Activated CD4-positive, alpha-beta T cell treated with anti-CD3 and anti-CD28 coated beads, Interleukin-2, amount 10 ng/mL, durations not matched to agents 7 days and 5 days (primary cell): ENCODE results near the gene DOCK4. TPM values are rescaled to one million over a fixed set of nuclear protein-coding genes. Genes with fewer than 3 reads are reported as not detected.

Experiments
- CTCF ChIA-PET: fragments of 350-600 bp; sonication (Branson Sonifier 250); formaldehyde crosslinking; loops from one replicate; lab custom pipeline; 2021; ENCODE audit warnings: antibody characterized with exemption; lab: Charles Lee
- POLR2A ChIA-PET: fragments of 350-600 bp; sonication (Branson Sonifier 250); formaldehyde crosslinking; loops from one replicate; lab custom pipeline; 2021; ENCODE audit warnings: antibody characterized with exemption; lab: Charles Lee
- DNase-seq: peaks from one replicate; pipeline ENCODE4 v3.0.0-alpha.2; 2020
- H3K27ac Mint-ChIP-seq: one replicate; pipeline ENCODE4 v1.8.0; 2021; ENCODE audit warnings: mild to moderate bottlenecking, moderate library complexity, mixed read lengths
- H3K27me3 Mint-ChIP-seq: one replicate; pipeline ENCODE4 v1.8.0; 2021; ENCODE audit warnings: mixed read lengths
- H3K36me3 Mint-ChIP-seq: one replicate; pipeline ENCODE4 v1.8.0; 2021; ENCODE audit warnings: low read depth, mixed read lengths
- H3K4me1 Mint-ChIP-seq: one replicate; pipeline ENCODE4 v1.8.0; 2021; ENCODE audit warnings: mixed read lengths
- H3K4me3 Mint-ChIP-seq: one replicate; pipeline ENCODE4 v1.8.0; 2021; ENCODE audit warnings: mild to moderate bottlenecking, moderate library complexity, mixed read lengths
- H3K9me3 Mint-ChIP-seq: one replicate; pipeline ENCODE4 v1.8.0; 2021; ENCODE audit warnings: mixed read lengths
- total RNA-seq, 2 experiments: library from RNA; stranded (reverse); gene quantifications; one replicate each; pipeline ENCODE4 v1.2.3, GENCODE V29; 2021

Gene DOCK4
- total RNA-seq, 2 experiments from 2014 or later: 0.12 to 0.25 TPM

DNA sequence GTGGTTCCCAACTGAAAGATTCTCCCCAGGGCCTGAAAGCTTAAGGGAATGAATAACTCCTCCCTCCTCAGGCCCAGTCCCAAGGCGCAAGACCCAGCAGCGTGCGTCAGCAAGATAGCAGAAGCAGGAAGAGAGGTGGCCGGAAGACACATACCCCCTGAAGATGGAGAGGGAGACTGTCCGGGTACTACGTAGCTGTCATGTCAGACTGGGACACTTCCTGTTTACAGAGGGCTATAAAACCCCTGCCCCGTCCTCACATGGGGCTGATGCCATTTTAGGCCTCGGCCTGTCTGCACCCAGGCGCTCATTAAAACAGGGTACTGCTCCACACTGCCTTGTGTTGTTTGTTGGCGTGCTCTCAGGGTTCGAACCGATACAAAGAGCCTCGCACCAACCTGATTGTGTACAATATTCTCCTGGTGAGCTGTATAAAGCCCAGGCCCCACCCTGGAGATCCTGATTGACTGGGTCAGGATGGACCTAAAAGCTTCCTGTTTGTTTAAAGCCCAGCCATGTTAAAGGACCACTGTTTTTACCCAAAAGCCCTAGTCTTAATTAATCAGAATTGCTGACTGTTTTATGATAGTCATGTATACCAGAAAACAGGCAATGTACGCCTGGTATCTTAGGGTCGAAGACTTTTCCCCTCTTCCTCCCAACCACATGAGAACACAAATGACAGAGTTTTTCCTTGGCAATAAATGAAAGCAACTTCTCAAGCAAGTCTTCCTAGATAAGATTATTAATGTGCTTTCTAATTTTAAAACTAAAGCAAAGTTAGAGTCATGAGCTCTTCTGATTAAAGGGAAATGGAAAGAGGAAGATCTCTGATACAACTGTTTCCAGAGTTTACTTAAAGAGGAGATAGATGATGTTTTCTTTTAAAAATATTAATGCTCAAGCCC, 251.5 kb downstream of the DOCK4 start:
- CTCF ChIA-PET: no interaction called here
- H3K27ac Mint-ChIP-seq: no peak overlapping the region
- H3K4me3 Mint-ChIP-seq: no peak overlapping the region
- no peaks in the 10 kb centered on the region for H3K36me3 Mint-ChIP-seq
- POLR2A ChIA-PET: no interaction called here
- H3K9me3 Mint-ChIP-seq: no peaks in the 10 kb centered on the region
- no peak for DNase-seq
- no peaks in the 10 kb centered on the region for H3K4me1 Mint-ChIP-seq
- no peaks in the 10 kb centered on the region for H3K27me3 Mint-ChIP-seq

DNA sequence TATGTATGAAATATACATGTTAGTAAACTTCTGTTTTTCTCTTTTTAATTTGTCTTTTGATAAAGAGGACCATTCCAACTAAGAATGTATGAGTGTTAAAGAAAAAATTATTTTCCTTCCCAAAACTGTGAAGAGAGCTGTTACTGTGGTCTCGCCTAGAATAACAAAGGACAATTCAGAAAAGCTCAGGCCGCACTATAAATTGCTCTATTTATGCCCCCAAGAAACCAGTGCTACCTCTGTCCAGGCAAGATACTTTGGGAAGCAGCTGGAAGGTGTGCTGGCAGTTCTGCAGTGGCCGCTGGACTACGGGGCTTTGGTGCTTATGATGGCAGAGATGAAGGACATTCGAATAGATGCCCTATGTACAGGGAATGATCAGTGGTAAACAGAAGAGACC, 252.1 kb downstream of the DOCK4 start:
- ChIA-PET POLR2A (no interaction called here), CTCF (no interaction called here)
- no peak for DNase-seq
- H3K36me3 Mint-ChIP-seq: no peaks in the 10 kb centered on the region
- H3K4me3 Mint-ChIP-seq: no peak overlapping the region
- H3K4me1 Mint-ChIP-seq: no peaks in the 10 kb centered on the region
- H3K9me3 Mint-ChIP-seq: no peaks in the 10 kb centered on the region
- no peaks in the 10 kb centered on the region for H3K27me3 Mint-ChIP-seq
- H3K27ac Mint-ChIP-seq: no peak overlapping the region

DNA sequence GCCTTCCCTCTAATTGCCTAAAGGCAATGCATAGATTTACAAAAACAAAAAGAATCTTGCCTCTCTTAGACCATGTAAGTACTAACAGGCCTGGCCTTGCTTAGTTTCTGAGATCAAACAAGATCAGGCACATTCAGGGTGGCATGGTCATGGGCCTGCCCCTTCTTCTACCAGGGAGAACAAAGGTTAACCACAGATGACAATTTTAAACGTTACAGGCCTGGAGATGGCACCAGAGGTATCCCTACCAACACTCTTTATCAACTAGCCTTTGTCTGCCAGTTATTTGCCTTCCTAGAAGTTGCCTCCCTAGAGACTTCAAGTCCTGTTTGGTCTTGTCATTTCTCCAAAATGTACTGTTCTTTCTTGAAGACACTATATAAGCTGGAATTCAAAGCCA, 252.6 kb downstream of the DOCK4 start:
- no peaks in the 10 kb centered on the region for H3K9me3 Mint-ChIP-seq
- DNase-seq: no peak
- no peaks in the 10 kb centered on the region for H3K4me1 Mint-ChIP-seq
- ChIA-PET CTCF (no interaction called here), POLR2A (no interaction called here)
- H3K36me3 Mint-ChIP-seq: no peaks in the 10 kb centered on the region
- no peak overlapping the region for H3K27ac Mint-ChIP-seq
- H3K4me3 Mint-ChIP-seq: no peak overlapping the region
- H3K27me3 Mint-ChIP-seq: no peaks in the 10 kb centered on the region

DNA sequence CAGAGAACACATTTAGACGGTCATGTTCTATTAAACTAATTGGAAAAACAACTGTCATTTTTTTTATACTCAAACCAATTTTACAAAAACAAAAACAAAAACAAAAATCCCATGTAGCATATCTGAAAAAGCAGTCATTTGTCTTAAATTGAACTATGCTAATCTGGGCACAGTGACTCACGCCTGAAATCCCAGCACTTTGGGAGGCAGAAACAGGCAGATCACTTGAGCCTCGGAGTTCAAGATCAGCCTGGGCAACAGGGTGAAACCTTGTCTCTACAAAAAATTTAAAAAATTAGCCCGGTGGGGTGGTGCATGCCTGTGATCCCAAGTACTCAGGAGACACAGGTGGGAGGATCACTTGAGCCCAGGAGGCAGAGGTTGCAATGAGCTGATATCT, 253.4 kb downstream of the DOCK4 start:
- Mint-ChIP-seq H3K36me3 (no peaks in the 10 kb centered on the region), H3K27me3 (no peaks in the 10 kb centered on the region), H3K9me3 (no peaks in the 10 kb centered on the region), H3K4me1 (no peaks in the 10 kb centered on the region), H3K27ac (no peak overlapping the region), H3K4me3 (no peak overlapping the region)
- ChIA-PET POLR2A (no interaction called here), CTCF (no interaction called here)
- DNase-seq: no peak

DNA sequence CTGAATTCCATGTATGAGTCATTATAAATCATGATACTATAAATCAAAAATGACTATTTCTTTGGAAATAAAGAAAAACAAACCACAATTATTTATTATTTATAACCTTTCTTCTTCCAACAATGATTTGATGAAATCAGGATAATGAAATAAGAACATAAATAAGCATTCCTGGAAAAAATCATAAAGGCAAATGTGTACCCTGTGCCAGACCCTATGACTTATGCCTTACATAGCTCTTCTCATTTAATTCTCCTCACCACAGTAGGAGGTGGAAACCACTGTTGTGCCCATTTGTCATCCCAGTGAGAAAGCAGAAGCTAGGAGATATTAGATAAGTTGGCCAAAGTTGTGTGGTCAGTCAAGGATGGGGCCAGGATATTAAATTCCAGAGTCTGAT, 255.1 kb downstream of the DOCK4 start:
- Mint-ChIP-seq H3K9me3 (no peaks in the 10 kb centered on the region), H3K4me3 (no peak overlapping the region), H3K36me3 (no peaks in the 10 kb centered on the region), H3K27ac (no peak overlapping the region), H3K27me3 (no peaks in the 10 kb centered on the region), H3K4me1 (no peaks in the 10 kb centered on the region)
- ChIA-PET POLR2A (no interaction called here), CTCF (no interaction called here)
- DNase-seq: no peak

DNA sequence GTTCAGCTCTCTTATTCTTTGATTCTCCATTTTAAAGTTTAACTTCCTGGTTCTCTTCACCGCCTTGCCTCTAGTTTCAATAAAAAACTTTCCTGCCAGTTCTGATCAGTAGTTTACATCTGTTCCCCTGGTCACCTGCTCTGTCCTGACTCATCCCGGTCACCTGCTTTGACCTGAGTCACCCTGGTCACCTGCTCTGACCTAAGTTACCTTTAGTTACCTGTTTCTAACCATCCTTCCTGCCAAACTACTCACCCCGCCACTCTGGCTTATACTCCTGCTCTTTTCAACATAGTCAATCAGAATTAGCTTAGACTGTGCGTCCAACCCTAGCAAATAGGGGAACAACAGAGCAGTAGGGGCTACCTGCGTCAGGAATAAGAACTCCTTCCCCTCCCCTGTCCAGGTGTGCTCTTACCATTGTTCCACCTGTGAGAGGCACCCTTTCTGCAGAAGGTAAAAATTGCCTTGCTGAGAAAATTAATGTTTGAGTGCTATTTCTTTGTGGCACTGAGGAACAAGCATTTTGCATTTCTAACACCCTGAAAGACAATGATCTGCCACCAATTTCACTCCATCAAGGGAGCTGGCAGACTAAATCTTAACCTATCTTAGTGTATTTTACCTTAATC, 263.6 kb downstream of the DOCK4 start:
- POLR2A ChIA-PET: no interaction called here
- DNase-seq: no peak
- Mint-ChIP-seq H3K27ac (no peak overlapping the region), H3K4me1 (no peaks in the 10 kb centered on the region), H3K4me3 (no peak overlapping the region), H3K36me3 (no peaks in the 10 kb centered on the region), H3K9me3 (peaks cover 23% of the 10 kb centered on the region), H3K27me3 (no peaks in the 10 kb centered on the region)
- CTCF ChIA-PET: no interaction called here

DNA sequence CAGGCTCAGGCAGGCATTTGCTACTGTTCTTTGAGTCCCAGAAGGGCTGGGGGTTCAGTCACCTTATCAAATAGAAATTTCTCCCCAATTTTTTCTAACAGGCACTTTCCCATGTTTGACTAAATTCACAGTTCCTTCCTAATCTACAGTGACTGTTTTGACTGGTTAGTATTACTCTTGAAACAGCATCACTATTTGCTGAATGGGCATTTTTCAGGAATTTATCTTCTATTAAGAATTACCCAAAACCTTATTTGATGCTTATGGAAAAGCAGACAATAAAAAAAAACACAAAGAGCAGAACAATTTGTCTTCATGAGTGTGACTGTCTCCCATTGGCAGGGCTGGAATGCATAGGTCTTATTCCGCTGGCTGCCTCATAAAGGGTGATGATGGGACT, 269.0 kb downstream of the DOCK4 start:
- Mint-ChIP-seq H3K36me3 (no peaks in the 10 kb centered on the region), H3K27ac (no peak overlapping the region), H3K9me3 (peaks cover 12% of the 10 kb centered on the region), H3K4me1 (no peaks in the 10 kb centered on the region), H3K27me3 (no peaks in the 10 kb centered on the region), H3K4me3 (no peak overlapping the region)
- DNase-seq: no peak
- CTCF ChIA-PET: no interaction called here
- POLR2A ChIA-PET: no interaction called here

DNA sequence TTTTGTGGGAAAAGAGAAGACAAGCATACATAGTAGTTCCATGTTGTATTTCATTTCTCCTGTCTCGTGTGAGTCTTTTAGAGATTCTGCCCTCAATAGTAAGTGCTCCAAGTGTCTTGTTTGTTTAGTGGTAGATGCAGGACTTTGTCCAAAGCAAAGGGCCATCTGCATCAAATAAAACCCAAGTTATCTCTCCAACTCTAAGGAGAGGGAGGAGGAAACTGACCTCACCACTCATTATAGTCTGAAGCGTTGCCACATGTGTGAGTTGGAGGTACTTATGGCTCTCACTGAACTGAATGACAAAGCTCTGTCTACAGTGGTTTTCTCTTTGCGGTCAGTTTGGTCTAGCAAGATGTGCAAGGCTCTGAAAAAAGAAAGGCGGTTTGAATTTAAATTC, 272.6 kb downstream of the DOCK4 start:
- peaks cover 6% of the 10 kb centered on the region for H3K9me3 Mint-ChIP-seq
- H3K27me3 Mint-ChIP-seq: no peaks in the 10 kb centered on the region
- ChIA-PET POLR2A (no interaction called here), CTCF (no interaction called here)
- H3K4me3 Mint-ChIP-seq: no peak overlapping the region
- H3K27ac Mint-ChIP-seq: no peak overlapping the region
- H3K4me1 Mint-ChIP-seq: no peaks in the 10 kb centered on the region
- no peaks in the 10 kb centered on the region for H3K36me3 Mint-ChIP-seq
- DNase-seq: no peak

DNA sequence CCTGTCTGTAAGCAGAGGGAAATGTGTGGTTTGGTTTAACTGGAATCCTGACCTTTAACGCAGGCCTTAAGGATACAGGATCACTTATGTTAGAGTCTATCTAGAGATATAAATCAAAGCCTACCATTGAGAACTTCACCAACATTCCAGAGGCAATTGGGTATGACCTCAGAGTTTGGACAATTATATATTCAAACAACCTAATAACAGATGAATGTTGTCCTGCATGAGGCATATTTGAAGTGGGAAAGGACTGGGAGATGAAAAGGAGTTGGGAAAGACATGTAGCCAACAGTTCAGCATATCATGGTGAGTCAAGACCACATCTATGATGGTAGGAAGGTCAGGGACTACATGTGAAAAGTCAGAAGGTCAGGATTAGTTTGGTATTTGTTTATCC, 274.2 kb downstream of the DOCK4 start:
- H3K9me3 Mint-ChIP-seq: no peaks in the 10 kb centered on the region
- no peaks in the 10 kb centered on the region for H3K27me3 Mint-ChIP-seq
- no peak overlapping the region for H3K4me3 Mint-ChIP-seq
- H3K27ac Mint-ChIP-seq: no peak overlapping the region
- CTCF ChIA-PET: no interaction called here
- H3K4me1 Mint-ChIP-seq: no peaks in the 10 kb centered on the region
- POLR2A ChIA-PET: no interaction called here
- H3K36me3 Mint-ChIP-seq: no peaks in the 10 kb centered on the region
- no peak for DNase-seq

DNA sequence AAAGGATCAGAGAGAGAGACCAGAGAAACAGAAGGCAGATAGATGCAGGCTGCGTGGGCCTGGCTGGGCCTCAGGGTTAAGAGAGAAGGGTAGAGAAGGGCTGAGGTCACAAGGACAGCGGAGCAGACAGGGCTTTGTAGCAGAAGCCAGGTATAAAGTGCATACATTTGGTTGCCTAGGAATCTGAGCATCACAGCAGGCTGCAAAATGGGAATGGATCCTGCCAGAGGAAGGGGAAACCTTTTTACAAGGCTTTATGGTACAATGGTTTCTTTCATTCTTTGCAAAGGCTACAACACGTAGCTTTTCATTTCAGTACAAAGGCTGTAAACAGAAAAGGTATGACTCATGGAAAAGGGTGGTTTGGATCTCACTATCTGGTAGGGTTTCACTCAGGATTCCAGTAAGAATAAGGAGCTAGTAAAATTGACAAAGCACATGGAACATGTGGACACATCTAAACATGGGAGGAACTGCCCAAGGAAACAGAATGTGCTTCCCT, 275.1 kb downstream of the DOCK4 start:
- no peak for DNase-seq
- H3K4me3 Mint-ChIP-seq: no peak overlapping the region
- no peaks in the 10 kb centered on the region for H3K4me1 Mint-ChIP-seq
- H3K9me3 Mint-ChIP-seq: no peaks in the 10 kb centered on the region
- no peaks in the 10 kb centered on the region for H3K36me3 Mint-ChIP-seq
- POLR2A ChIA-PET: no interaction called here
- H3K27me3 Mint-ChIP-seq: no peaks in the 10 kb centered on the region
- no peak overlapping the region for H3K27ac Mint-ChIP-seq
- CTCF ChIA-PET: interaction anchor here (1.3 kb wide), 1 partner anchor 10 kb away, joined by 4 read pairs; no protein-coding TSS in a partner anchor

DNA sequence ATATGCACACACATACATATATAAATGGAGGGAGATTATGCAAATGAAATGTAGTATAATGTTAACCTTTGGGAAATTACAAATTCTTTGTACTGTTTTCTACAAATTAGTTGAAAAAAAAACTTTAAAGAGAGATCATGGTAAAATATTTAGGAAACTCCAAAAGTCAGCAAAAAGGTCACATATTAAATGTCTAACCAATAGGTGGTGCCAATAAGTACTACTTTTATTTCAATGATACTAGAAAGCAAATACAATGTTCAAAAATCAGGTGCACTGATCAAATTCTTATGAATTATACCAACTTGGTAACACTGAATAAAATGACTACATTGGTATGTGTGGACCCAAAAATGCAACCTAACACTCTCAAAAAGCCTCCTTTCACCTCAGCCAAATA, 276.9 kb downstream of the DOCK4 start:
- no peaks in the 10 kb centered on the region for H3K27me3 Mint-ChIP-seq
- ChIA-PET CTCF (no interaction called here), POLR2A (no interaction called here)
- no peak overlapping the region for H3K4me3 Mint-ChIP-seq
- H3K36me3 Mint-ChIP-seq: no peaks in the 10 kb centered on the region
- H3K4me1 Mint-ChIP-seq: no peaks in the 10 kb centered on the region
- DNase-seq: no peak
- no peaks in the 10 kb centered on the region for H3K9me3 Mint-ChIP-seq
- no peak overlapping the region for H3K27ac Mint-ChIP-seq

DNA sequence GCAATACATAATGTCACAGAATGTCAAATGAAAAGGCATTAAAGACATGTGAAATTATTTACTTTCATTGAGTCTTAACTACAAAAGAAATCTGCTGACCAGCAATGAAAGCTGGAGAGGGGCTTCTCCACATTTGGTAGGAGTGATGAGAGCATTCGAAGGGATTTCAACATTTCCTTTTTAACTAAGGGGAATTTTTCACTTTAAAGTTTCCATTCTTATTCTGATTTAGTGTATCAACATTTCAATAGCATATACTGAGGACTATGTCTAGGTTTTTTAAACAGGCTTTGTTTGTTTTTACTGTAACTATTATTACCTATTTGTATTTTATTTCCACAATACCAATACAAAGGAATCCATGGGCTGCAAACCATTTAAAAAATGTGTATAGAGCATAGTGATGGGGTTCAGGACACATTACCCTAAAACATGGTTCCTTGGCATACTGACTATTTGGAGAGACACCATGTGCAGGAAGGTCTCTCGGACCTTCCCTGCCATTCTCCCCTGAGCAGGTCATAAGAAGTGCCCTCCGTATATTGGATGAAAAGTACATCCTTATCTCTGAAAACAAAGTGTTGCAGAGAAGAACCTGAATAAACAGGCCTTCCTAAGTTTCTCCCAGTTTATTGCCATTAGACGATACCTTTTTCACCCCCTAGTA, 278.7 kb downstream of the DOCK4 start:
- Mint-ChIP-seq H3K27ac (no peak overlapping the region), H3K27me3 (peaks cover 2% of the 10 kb centered on the region), H3K36me3 (no peaks in the 10 kb centered on the region), H3K4me3 (no peak overlapping the region), H3K4me1 (no peaks in the 10 kb centered on the region), H3K9me3 (no peaks in the 10 kb centered on the region)
- CTCF ChIA-PET: no interaction called here
- DNase-seq: no peak
- POLR2A ChIA-PET: no interaction called here

DNA sequence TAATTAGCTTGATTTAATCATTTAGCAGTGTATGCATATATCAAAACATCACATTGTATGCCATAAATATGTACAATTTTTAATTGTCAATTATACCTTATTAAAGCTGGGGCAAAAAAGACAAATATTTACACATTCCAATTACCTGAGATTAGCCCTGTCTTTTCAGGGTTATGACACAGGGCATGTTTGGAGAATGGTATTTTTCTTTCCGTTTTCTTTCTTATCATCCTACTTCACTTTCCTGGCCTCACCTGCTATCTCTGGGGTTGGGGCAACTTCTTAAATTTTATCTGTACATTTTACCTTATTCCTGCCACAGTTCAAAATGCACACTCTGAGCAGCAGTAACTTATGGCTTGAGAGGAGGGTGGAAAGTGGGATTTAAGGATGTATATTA, 285.9 kb downstream of the DOCK4 start:
- no peak for DNase-seq
- Mint-ChIP-seq H3K9me3 (no peaks in the 10 kb centered on the region), H3K4me3 (no peak overlapping the region), H3K27me3 (peaks cover 5% of the 10 kb centered on the region), H3K36me3 (no peaks in the 10 kb centered on the region), H3K4me1 (no peaks in the 10 kb centered on the region), H3K27ac (no peak overlapping the region)
- POLR2A ChIA-PET: no interaction called here
- CTCF ChIA-PET: no interaction called here
